Right atrium auricular region (tissue), 2 donors: ENCODE data around the gene ANKRD55. TPM values are rescaled to one million over a fixed set of nuclear protein-coding genes. Genes with fewer than 3 reads are reported as not detected.
"Not testable (repeated sequence)": the region's sequence is repeated elsewhere in the genome, so short reads cannot be mapped to it uniquely, and the experiment has no call there.

Experiments
- DNase-seq: peaks from one replicate; pipeline ENCODE4 v3.0.0-alpha.2; 2019; ENCODE audit warnings: low spot score
- H3K27ac ChIP-seq, 2 donors: fragments of 200-600 bp; sonication (generic); 1 replicate in 1 of 2; 2 replicates in 1 of 2; pipeline ENCODE4 v1.5.1; 2016 to 2019
- H3K27me3 ChIP-seq, 2 donors: fragments of 200-600 bp; sonication (generic); one replicate each; pipeline versions ENCODE4 v1.5.1 to v1.6.0; 2017 to 2019
- H3K36me3 ChIP-seq: fragments of 200-600 bp; sonication (generic); one replicate; pipeline ENCODE4 v1.5.1; 2016
- H3K4me1 ChIP-seq, 2 donors: fragments of 200-600 bp; sonication (generic); one replicate each; pipeline versions ENCODE4 v1.5.1 to v1.6.0; 2017 to 2019
- H3K4me3 ChIP-seq, 2 donors: fragments of 200-600 bp; sonication (generic); 1 replicate in 1 of 2; 2 replicates in 1 of 2; pipeline ENCODE4 v1.5.1; 2017 to 2019; ENCODE audit warnings: mild to moderate bottlenecking in 1 of 2, moderate library complexity in 1 of 2
- H3K9me3 ChIP-seq, 2 donors: fragments of 200-600 bp; sonication (generic); one replicate each; pipeline ENCODE4 v1.5.1; 2019
- total RNA-seq, 2 donors: library from RNA; depleted of rRNA; stranded (reverse); fragments of >200 nt; gene quantifications; one replicate each; pipeline ENCODE4 v1.1.0, GENCODE V29; 2016
- TF ChIP-seq, protein P1 (sequence below), 2 donors: fragments of 200-600 bp; sonication (generic); IDR thresholded peaks; one replicate each; pipeline ENCODE4 v1.5.1; 2019; ENCODE audit warnings: antibody characterized with exemption in 2 of 2

The ANKRD55 gene
- total RNA-seq, 2 donors from 2014 or later: 0.20 TPM; not detected in 1

GRCh38 chr5:56102889-56103288 is 130.2 kb downstream of the ANKRD55 start:
- H3K27ac ChIP-seq: no peak overlapping the region
- H3K4me3 ChIP-seq: no peak overlapping the region
- TF ChIP-seq, protein P1, sequence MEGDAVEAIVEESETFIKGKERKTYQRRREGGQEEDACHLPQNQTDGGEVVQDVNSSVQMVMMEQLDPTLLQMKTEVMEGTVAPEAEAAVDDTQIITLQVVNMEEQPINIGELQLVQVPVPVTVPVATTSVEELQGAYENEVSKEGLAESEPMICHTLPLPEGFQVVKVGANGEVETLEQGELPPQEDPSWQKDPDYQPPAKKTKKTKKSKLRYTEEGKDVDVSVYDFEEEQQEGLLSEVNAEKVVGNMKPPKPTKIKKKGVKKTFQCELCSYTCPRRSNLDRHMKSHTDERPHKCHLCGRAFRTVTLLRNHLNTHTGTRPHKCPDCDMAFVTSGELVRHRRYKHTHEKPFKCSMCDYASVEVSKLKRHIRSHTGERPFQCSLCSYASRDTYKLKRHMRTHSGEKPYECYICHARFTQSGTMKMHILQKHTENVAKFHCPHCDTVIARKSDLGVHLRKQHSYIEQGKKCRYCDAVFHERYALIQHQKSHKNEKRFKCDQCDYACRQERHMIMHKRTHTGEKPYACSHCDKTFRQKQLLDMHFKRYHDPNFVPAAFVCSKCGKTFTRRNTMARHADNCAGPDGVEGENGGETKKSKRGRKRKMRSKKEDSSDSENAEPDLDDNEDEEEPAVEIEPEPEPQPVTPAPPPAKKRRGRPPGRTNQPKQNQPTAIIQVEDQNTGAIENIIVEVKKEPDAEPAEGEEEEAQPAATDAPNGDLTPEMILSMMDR (IDR thresholded peaks at IDR 0.05): no peak
- peaks cover 0 to 7% of the 10 kb centered on the region in 2 donors for H3K4me1 ChIP-seq
- DNase-seq: no peak
- H3K9me3 ChIP-seq: no peaks in the 10 kb centered on the region
- no peaks in the 10 kb centered on the region for H3K36me3 ChIP-seq
- H3K27me3 ChIP-seq: no peaks in the 10 kb centered on the region

DNA sequence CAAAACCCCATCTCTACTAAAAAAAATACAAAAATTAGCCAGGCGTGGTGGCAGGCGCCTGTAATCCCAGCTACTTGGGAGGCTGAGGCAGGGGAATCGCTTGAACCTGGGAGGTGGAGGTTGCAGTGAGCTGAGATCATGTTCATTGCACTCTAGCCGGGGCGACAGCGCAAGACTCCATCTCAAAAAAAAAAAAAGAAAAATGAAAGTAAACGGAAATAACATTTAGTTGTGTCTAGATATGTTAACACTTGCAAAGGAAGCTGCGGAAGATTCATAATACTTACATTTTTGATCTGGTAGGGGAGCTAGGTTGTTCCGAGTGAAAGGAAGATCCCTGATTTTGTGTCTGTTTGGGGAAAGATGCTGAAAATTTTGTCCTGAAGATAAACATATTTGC is 130.9 kb downstream of the ANKRD55 start:
- H3K27ac ChIP-seq, H3K36me3 ChIP-seq, DNase-seq, H3K4me3 ChIP-seq, H3K4me1 ChIP-seq, H3K27me3 ChIP-seq, H3K9me3 ChIP-seq: not testable (repeated sequence)

DNA sequence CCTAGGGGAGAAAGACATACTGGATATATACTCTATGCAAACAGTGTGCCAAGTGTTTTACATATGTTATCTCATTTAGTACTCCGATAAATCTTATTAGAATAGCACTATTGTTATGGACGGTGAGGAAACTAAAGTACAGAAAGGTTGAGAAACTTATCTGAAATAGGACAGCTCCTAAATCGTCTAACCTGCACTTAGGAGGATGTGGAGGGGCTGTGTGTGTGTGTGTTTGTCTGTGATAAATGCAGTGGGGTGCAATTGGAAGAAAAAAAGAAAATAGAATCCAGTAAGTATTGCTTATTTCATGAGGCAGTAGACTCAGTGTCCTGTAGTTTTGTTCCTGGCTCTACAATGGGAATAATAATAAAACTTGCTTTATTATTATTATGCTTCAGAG is 131.9 kb downstream of the ANKRD55 start:
- Histone ChIP-seq H3K27ac (no peak overlapping the region), H3K36me3 (no peaks in the 10 kb centered on the region), H3K27me3 (no peaks in the 10 kb centered on the region), H3K4me3 (no peak overlapping the region), H3K9me3 (no peaks in the 10 kb centered on the region), H3K4me1 (peaks cover 0 to 7% of the 10 kb centered on the region in 2 donors)
- DNase-seq: no peak
- TF ChIP-seq, protein P1 (IDR thresholded peaks at IDR 0.05): no peak

DNA sequence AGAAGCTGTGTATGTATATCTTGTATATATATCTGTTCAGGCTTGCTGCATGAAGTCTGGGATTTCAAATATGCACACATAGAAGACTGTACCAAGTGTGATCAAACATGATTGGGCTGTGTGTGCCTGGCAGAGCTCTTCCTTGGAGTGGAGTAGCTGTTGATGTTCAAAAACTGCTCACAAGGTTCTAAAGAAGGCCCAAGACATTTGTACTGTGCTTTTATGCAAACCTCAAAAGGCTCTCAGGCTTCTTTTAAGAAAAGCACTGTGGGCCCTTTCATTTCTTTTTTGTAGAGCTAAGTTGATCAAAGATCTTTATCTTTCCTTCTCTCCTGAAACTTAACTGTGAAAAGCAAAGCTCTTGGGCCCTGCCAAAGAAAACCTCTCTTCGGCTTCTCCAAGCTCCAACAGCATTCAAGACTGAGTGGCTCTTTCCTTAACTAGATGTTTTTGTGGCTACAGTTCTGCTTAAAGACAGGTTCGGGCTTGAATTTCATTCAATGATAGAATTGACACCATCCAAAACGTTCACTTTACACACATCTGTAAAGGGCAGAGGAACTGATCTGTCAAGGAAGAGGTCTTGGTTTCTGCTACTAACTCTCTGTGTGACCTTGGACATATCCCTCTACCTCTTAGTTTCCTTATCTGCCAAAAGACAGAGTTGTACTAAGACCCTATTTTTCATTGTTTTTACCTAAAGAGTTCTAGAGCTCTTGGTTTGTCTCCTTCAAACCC is 132.5 kb downstream of the ANKRD55 start:
- Histone ChIP-seq H3K4me1 (peaks cover 0 to 7% of the 10 kb centered on the region in 2 donors), H3K4me3 (no peak overlapping the region), H3K9me3 (no peaks in the 10 kb centered on the region), H3K27me3 (no peaks in the 10 kb centered on the region), H3K36me3 (no peaks in the 10 kb centered on the region), H3K27ac (no peak overlapping the region)
- TF ChIP-seq, protein P1 (IDR thresholded peaks at IDR 0.05): no peak
- no peak for DNase-seq

DNA sequence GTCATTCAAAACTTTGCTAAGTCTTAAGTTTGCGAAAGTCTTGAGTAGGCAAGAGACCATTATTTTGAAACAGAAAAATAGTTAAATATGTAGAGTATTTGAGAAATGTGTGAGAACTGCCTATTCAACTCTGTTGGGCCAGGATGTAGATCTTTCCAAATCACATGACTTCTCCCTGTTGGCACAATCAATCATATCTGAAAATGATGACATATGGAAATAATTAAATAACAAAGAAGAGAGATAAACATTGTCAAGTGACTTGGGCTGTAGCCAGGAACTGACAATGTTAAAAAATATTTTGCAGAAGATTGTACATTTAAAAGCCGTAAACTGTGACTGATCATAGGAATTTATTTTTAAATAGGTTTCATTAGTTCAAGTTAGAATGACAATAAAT is 133.8 kb downstream of the ANKRD55 start:
- TF ChIP-seq, protein P1 (IDR thresholded peaks at IDR 0.05): no peak
- H3K36me3 ChIP-seq: no peaks in the 10 kb centered on the region
- H3K4me1 ChIP-seq: peaks cover 0 to 7% of the 10 kb centered on the region in 2 donors
- no peaks in the 10 kb centered on the region for H3K9me3 ChIP-seq
- H3K4me3 ChIP-seq: no peak overlapping the region
- H3K27ac ChIP-seq: no peak overlapping the region
- no peaks in the 10 kb centered on the region for H3K27me3 ChIP-seq
- DNase-seq: no peak

- Histone ChIP-seq H3K27me3 (no peaks in the 10 kb centered on the region), H3K4me1 (peaks cover 0 to 7% of the 10 kb centered on the region in 2 donors), H3K36me3 (no peaks in the 10 kb centered on the region), H3K27ac (no peak overlapping the region), H3K4me3 (no peak overlapping the region), H3K9me3 (no peaks in the 10 kb centered on the region)
- DNase-seq: no peak
- TF ChIP-seq, protein P1 (IDR thresholded peaks at IDR 0.05): no peak
Measured at GRCh38 chr5:56097055-56097454, 136.1 kb downstream of the ANKRD55 start.
